MCF 10A (cell line): ENCODE results near the gene SUN3. TPM values are rescaled to one million over a fixed set of nuclear protein-coding genes. Genes with fewer than 3 reads are reported as not detected.

ENCODE experiments used
- BruUV-seq: library from RNA; stranded (reverse); fragments of 400-500 nt; replicated peaks from 2 replicates; lab custom pipeline; 2021; lab: Mats Ljungman, UMichigan
- CTCF ChIA-PET: fragments of 300-600 bp; sonication (Branson Sonifier 250); formaldehyde crosslinking; extraction: SDS; loops from one replicate; lab custom pipeline; 2021; ENCODE audit warnings: antibody characterized with exemption, inconsistent platforms; lab: Yijun Ruan, JAX
- POLR2A ChIA-PET: fragments of 300-600, 350-650 bp; sonication (Branson Sonifier 250); formaldehyde crosslinking; extraction: SDS; loops from one replicate; lab custom pipeline; 2020; ENCODE audit warnings: antibody characterized with exemption, inconsistent platforms; lab: Yijun Ruan, JAX
- DNase-seq: peaks from one replicate; pipeline ENCODE4 v3.0.0-alpha.2; 2018; ENCODE audit not compliant: unreplicated experiment
- H3K27ac Mint-ChIP-seq: one replicate; pipeline ENCODE4 v1.8.0; 2022; ENCODE audit warnings: mild to moderate bottlenecking, low read depth, mixed read lengths; ENCODE audit not compliant: unreplicated experiment
- H3K27me3 Mint-ChIP-seq: one replicate; pipeline ENCODE4 v1.8.0; 2022; ENCODE audit warnings: mixed read lengths; ENCODE audit not compliant: insufficient read depth, unreplicated experiment
- H3K36me3 Mint-ChIP-seq: one replicate; pipeline ENCODE4 v1.8.0; 2022; ENCODE audit warnings: mild to moderate bottlenecking, moderate library complexity, mixed read lengths; ENCODE audit not compliant: insufficient read depth, unreplicated experiment
- H3K4me1 Mint-ChIP-seq: one replicate; pipeline ENCODE4 v1.8.0; 2022; ENCODE audit warnings: mixed read lengths; ENCODE audit not compliant: insufficient read depth, unreplicated experiment
- H3K4me3 Mint-ChIP-seq: one replicate; pipeline ENCODE4 v1.8.0; 2022; ENCODE audit warnings: mild to moderate bottlenecking, moderate library complexity, mixed read lengths; ENCODE audit not compliant: unreplicated experiment
- H3K9me3 Mint-ChIP-seq: one replicate; pipeline ENCODE4 v1.8.0; 2022; ENCODE audit warnings: mixed read lengths; ENCODE audit not compliant: unreplicated experiment
- intact Hi-C: fragments of 100-400 bp; cut with micrococcal nuclease; formaldehyde crosslinking; loops from 2 replicates; pipeline ENCODE4 v1.14.1; 2022
- total RNA-seq: library from RNA; stranded (reverse); gene quantifications from 2 replicates; pipeline ENCODE4 v1.2.3, GENCODE V29; 2022
- TF ChIP-seq, protein P1 (sequence below): fragments of 200-600 bp; IDR thresholded peaks from one replicate; pipeline ENCODE4 v1.8.0; 2022; ENCODE audit warnings: antibody characterized with exemption, mild to moderate bottlenecking; ENCODE audit not compliant: unreplicated experiment

The SUN3 gene
- total RNA-seq, 1 experiment from 2014 or later, result not detected

DNA sequence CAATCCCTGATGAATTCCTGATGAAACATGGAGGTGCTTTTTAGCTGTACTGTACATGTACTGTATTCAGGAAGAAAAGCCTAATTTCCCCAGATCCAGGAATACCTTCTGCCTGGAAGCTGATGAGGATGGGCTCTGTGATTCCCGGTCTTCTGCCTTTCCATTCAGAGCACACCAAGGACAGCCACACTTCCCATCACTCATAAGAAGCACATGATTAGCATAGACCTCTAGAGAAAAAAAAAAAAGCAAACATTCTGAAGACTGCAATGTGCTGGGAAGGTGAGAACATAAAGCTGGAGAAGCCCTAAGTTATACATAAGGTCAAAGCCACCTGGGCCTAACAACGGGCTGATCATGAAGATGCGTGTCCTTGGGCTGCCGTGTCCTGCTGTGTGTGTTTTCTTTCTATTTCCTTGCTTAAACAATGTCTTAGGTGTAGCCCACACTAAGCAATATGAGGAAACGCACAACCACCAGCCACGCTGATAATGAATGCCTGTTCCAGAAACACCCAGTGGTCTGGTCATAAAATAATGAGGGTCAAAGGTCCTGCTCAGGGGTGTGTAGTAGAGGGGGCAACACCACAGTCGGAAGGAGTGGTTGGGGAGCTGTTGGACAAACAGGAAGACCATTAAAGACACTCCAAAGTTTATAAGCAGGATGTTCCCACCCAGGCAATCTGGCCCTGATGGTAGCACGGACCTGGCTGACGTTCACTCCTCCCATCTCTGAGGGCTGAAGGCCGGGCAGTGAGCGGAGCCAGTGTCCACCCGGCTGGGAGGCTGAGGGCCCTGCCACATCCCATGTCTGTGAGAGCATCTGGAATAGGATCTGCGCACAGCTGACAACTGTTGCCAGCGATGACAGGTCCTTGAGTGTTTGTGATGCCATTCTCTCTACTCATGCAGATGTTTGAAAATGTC is 88.6 kb downstream of the SUN3 start:
- ChIA-PET CTCF (interaction anchor here (0.6 to 2.7 kb wide), 8 partner anchors 9 to 675 kb away, joined by 3 to 14 read pairs (median 6); no protein-coding TSS in a partner anchor), POLR2A (no interaction called here)
- intact Hi-C loops, result loop anchor here (10.0 kb wide), 3 partner anchors 354 to 1914 kb away; no protein-coding TSS in a partner anchor
- H3K4me1 Mint-ChIP-seq, result peaks cover 11% of the 10 kb centered on the region
- H3K27ac Mint-ChIP-seq, result no peak overlapping the region
- H3K4me3 Mint-ChIP-seq, result no peak overlapping the region
- no TSS peak for BruUV-seq
- no peak for DNase-seq
- no peaks in the 10 kb centered on the region for H3K9me3 Mint-ChIP-seq
- TF ChIP-seq, protein P1, sequence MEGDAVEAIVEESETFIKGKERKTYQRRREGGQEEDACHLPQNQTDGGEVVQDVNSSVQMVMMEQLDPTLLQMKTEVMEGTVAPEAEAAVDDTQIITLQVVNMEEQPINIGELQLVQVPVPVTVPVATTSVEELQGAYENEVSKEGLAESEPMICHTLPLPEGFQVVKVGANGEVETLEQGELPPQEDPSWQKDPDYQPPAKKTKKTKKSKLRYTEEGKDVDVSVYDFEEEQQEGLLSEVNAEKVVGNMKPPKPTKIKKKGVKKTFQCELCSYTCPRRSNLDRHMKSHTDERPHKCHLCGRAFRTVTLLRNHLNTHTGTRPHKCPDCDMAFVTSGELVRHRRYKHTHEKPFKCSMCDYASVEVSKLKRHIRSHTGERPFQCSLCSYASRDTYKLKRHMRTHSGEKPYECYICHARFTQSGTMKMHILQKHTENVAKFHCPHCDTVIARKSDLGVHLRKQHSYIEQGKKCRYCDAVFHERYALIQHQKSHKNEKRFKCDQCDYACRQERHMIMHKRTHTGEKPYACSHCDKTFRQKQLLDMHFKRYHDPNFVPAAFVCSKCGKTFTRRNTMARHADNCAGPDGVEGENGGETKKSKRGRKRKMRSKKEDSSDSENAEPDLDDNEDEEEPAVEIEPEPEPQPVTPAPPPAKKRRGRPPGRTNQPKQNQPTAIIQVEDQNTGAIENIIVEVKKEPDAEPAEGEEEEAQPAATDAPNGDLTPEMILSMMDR, result no peak
- H3K27me3 Mint-ChIP-seq, result no peaks in the 10 kb centered on the region
- no peaks in the 10 kb centered on the region for H3K36me3 Mint-ChIP-seq

DNA sequence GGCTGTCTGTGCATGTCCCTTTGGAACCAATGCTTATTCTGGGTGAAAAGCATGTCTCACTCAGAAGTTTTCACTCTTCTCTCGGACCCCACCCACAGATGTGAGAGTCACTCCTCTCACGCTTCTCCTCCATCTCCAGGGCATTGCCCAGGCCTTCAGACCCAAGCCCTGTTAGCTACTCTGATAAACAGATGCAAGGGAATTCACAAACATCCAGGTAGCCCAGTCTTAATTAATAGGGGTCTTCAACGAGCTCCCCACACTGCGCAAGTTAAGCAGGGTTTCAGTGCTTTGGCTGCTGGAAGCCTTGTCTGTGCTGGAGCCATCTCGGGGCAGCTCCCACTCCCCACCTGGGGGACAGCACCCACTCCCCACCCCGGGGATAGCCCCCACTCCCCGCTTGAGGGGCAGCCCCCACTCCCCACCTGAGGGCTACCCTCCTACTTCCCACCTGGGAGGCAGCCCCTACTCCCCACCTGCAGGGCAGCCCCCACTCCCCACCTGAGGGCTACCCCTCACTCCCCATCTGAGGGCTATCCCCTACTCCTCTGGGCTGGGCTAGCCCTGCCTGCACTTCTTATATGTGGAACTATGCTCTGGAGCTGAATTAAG is 89.4 kb downstream of the SUN3 start:
- intact Hi-C loops, result loop anchor here (2.0 to 10.0 kb wide), 4 partner anchors 355 to 1915 kb away; no protein-coding TSS in a partner anchor
- CTCF ChIA-PET, result interaction anchor here (0.6 to 2.7 kb wide), 4 partner anchors 14 to 673 kb away, joined by 3 to 13 read pairs (median 6); no protein-coding TSS in a partner anchor
- BruUV-seq, result no TSS peak

DNA sequence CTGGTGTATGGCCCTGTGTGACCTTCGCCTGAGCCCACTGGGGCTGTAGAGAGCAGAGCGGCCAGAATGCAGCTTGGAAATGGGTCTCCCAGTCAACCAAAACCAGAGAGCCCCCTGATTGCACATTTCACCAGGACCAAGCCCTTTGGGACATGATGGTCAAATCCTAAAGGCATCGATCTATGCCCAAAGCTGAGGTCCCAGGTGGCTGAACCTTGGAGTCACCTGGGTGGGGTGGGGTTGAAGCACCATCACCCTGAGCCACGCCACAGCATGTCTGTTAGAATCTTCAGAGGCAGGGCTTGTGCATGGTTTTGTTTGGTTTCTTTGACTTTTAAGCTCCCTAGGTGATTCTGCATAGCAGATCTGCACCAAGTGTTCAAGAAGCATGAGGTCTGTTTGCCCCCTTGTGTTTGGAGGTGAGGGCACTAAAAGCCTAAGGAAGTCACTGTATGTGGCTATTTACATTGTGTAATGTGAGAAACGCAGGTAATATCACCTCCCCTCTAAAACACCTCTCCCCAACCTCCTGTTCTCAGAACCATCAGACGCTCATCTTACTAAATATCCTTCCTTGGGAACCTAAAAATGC is 90.2 kb downstream of the SUN3 start:
- no peaks in the 10 kb centered on the region for H3K36me3 Mint-ChIP-seq
- no peak for DNase-seq
- intact Hi-C loops, result loop anchor here (2.0 kb wide), 1 partner anchor 672 kb away; no protein-coding TSS in a partner anchor
- no peak overlapping the region for H3K4me3 Mint-ChIP-seq
- no peaks in the 10 kb centered on the region for H3K9me3 Mint-ChIP-seq
- TF ChIP-seq, protein P1, result no peak
- peaks cover 11% of the 10 kb centered on the region for H3K4me1 Mint-ChIP-seq
- ChIA-PET POLR2A (no interaction called here), CTCF (interaction anchor here (0.9 to 2.7 kb wide), 5 partner anchors 14 to 672 kb away, joined by 3 to 13 read pairs (median 5); no protein-coding TSS in a partner anchor)
- no peaks in the 10 kb centered on the region for H3K27me3 Mint-ChIP-seq
- no TSS peak for BruUV-seq
- H3K27ac Mint-ChIP-seq, result no peak overlapping the region

More for the DNA sequence above, 89.4 kb downstream of the SUN3 start:
- Mint-ChIP-seq H3K27ac (no peak overlapping the region), H3K4me1 (peaks cover 11% of the 10 kb centered on the region), H3K4me3 (no peak overlapping the region), H3K36me3 (no peaks in the 10 kb centered on the region), H3K27me3 (no peaks in the 10 kb centered on the region), H3K9me3 (no peaks in the 10 kb centered on the region)
- no peak for DNase-seq
- POLR2A ChIA-PET, result no interaction called here
- TF ChIP-seq, protein P1, result no peak
